Measurements from ENCODE around the gene ZNF701. TPM values are rescaled to one million over a fixed set of nuclear protein-coding genes. Genes with fewer than 3 reads are reported as not detected.
"Not testable (repeated sequence)": the region's sequence is repeated elsewhere in the genome, so short reads cannot be mapped to it uniquely, and the experiment has no call there.

ZNF701 gene
- total RNA-seq, 4 donors from 2014 or later: 7.8 to 13.3 (median 10.1) TPM

DNA sequence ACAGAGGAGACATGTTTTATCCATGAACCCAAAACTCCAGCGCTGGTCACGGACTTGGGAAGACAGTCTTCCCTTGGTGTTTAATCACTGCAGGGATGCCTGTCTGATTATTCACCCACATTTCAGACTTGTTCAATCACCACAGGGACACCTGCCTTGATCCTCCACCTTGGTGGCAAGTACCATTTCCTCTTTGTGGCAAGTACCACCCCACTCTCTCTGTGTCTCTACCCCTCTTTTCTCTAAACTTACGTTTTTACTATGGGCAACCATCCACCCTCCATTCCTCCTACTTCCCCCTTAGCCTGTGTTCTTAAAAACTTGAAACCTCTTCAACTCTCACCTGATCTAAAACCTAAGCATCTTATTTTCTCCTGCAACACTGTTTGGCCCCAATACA lies 51.3 kb downstream of the ZNF701 start:
- H3K36me3 ChIP-seq: peaks cover 27 to 95% (median 50%) of the 10 kb centered on the region in 4 donors
- H3K9me3 ChIP-seq: no peaks in the 10 kb centered on the region
- H3K27ac ChIP-seq (replicated peaks in 1 of 4): no peak overlapping the region
- intact Hi-C loops (cut with DNase I): no loop called here
- WGBS: 91% methylated on average over 3 of the region's 3 CpGs
- no peak overlapping the region for H3K4me3 ChIP-seq
- TF ChIP-seq POLR2A (IDR thresholded peaks at IDR 0.05; ENCODE audit: low read depth): no peak
- TF ChIP-seq EP300 (IDR thresholded peaks at IDR 0.05): no peak
- no peak for TF ChIP-seq POLR2AphosphoS5 (IDR thresholded peaks at IDR 0.05)
- TF ChIP-seq, protein P1, sequence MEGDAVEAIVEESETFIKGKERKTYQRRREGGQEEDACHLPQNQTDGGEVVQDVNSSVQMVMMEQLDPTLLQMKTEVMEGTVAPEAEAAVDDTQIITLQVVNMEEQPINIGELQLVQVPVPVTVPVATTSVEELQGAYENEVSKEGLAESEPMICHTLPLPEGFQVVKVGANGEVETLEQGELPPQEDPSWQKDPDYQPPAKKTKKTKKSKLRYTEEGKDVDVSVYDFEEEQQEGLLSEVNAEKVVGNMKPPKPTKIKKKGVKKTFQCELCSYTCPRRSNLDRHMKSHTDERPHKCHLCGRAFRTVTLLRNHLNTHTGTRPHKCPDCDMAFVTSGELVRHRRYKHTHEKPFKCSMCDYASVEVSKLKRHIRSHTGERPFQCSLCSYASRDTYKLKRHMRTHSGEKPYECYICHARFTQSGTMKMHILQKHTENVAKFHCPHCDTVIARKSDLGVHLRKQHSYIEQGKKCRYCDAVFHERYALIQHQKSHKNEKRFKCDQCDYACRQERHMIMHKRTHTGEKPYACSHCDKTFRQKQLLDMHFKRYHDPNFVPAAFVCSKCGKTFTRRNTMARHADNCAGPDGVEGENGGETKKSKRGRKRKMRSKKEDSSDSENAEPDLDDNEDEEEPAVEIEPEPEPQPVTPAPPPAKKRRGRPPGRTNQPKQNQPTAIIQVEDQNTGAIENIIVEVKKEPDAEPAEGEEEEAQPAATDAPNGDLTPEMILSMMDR (IDR thresholded peaks at IDR 0.05): no peak
- no peak for DNase-seq (ENCODE audit: extremely low spot score)
- H3K4me1 ChIP-seq: no peaks in the 10 kb centered on the region
- no peaks in the 10 kb centered on the region for H3K27me3 ChIP-seq

DNA sequence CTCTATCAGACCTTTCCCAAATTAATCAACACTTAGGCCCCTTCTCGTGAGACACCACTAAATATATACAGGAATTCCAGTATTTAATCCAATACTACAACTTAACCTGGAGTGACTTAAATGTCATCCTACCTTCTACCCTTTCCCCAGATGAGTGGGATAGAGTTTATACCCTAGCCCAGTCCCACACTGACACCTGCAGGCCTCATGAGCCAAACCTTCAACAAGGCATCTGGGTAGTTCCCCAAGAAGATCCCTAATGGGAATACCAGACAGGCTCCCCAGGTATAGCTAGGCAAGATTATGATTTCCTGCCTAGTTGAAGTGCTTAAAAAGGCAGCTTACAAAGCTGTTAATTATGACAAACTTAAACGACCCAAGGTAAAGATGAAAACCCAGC lies 52.2 kb downstream of the ZNF701 start:
- no peak for DNase-seq (ENCODE audit: extremely low spot score)
- no peak overlapping the region for H3K27ac ChIP-seq (replicated peaks in 1 of 4)
- H3K27me3 ChIP-seq: no peaks in the 10 kb centered on the region
- H3K36me3 ChIP-seq: peaks cover 19 to 93% (median 45%) of the 10 kb centered on the region in 4 donors
- TF ChIP-seq POLR2A (IDR thresholded peaks at IDR 0.05; ENCODE audit: low read depth): no peak
- TF ChIP-seq, protein P1 (IDR thresholded peaks at IDR 0.05): no peak
- no peak for TF ChIP-seq POLR2AphosphoS5 (IDR thresholded peaks at IDR 0.05)
- TF ChIP-seq EP300 (IDR thresholded peaks at IDR 0.05): no peak
- no peaks in the 10 kb centered on the region for H3K4me1 ChIP-seq
- no peak overlapping the region for H3K4me3 ChIP-seq
- H3K9me3 ChIP-seq: no peaks in the 10 kb centered on the region
- WGBS: 81% methylated on average over 2 of the region's 2 CpGs
- intact Hi-C loops (cut with DNase I): no loop called here

DNA sequence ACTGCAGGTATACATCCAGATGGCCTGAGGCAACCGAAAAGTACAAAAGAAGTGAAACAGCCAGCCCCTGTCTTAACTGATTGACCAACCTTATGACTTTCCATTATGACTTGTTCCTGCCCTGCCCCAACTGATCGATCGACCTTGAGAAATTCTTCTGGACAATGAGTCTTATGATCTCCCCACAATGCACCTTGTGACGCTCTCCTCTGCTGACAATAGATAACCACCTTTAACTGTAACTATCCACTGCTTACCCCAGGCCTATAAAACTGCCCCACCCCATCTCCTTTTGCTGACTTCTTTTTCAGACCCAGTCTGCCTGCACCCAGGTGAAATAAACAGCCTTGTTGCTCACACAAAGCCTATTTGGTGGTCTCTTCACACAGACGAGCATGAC lies 56.8 kb downstream of the ZNF701 start:
- TF ChIP-seq EP300 (IDR thresholded peaks at IDR 0.05) (no peak), POLR2AphosphoS5 (IDR thresholded peaks at IDR 0.05) (no peak)
- Histone ChIP-seq H3K27me3 (no peaks in the 10 kb centered on the region), H3K36me3 (peaks cover 0 to 65% (median 33%) of the 10 kb centered on the region in 4 donors), H3K4me1 (no peaks in the 10 kb centered on the region), H3K27ac (replicated peaks in 1 of 4) (no peak overlapping the region), H3K4me3 (no peak overlapping the region), H3K9me3 (no peaks in the 10 kb centered on the region)
- intact Hi-C loops (cut with DNase I): no loop called here
- WGBS: 95% methylated on average over 5 of the region's 5 CpGs
- no peak for DNase-seq (ENCODE audit: extremely low spot score)

DNA sequence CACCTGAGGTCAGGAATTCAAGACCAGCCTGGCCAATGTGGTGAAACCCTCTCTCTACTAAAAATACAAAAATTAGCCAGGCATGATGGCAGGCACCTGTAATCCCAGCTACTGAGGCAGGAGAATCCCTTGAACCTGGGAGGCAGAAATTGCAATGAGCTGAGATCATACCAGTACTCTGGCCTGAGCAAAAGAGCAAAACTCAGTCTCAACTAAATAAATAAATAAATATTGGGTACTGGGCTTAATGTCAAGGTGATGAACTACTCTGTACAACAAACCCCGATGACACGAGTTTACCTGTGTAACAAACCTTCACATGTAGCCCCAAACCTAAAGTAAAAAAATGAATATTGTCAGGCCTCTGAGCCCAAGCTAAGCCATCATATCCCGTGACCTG lies 57.4 kb downstream of the ZNF701 start:
- H3K4me1 ChIP-seq; DNase-seq (ENCODE audit: extremely low spot score); H3K27me3 ChIP-seq; H3K4me3 ChIP-seq; intact Hi-C loops (cut with DNase I); H3K9me3 ChIP-seq; H3K27ac ChIP-seq (replicated peaks in 1 of 4): not testable (repeated sequence)
- 97% methylated on average over 3 of the region's 3 CpGs for WGBS
- peaks cover 0 to 60% (median 28%) of the 10 kb centered on the region in 4 donors for H3K36me3 ChIP-seq

DNA sequence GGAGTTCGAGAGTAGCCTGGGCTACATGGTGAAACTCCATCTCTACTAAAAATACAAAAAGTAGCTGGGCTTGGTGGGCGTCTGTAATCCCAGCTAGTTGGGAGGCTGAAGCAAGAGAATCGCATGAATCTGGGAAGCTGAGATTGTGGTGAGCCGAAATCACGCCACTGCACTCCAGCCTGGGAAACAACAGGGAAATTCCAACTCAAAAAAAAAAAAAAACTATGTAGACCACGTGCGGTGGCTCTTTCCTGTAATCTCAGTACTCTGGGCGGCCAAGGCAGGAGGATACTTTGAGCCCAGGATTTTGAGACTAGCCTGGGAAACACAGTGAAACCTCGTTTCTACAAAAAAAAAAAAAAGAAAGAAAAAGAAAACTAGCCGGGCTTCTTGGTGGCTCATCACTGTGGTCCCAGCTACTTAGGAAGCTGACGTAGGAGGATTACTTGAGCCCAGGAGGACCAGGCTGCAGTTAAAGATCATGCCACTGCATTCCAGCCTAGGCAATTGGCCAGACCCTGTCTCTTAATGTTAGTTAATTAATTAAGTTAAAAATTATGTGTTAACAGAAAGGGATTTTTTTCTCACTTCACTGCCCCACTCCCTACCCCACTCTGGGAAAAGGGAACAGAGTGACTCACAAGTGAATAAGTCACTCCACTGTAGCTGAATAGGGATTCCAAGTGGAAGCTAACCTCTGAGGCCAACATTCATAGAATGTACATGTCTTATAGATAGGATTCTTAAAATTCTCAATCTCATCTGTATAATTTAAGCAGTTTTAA lies 65.9 kb downstream of the ZNF701 start:
- intact Hi-C loops (cut with DNase I): loop anchor here (5.0 kb wide), 1 partner anchor 34 kb away; no protein-coding TSS in a partner anchor
- Histone ChIP-seq H3K27ac (replicated peaks in 1 of 4) (no peak overlapping the region), H3K27me3 (no peaks in the 10 kb centered on the region), H3K4me1 (peaks cover 13 to 21% (median 19%) of the 10 kb centered on the region in 4 donors), H3K4me3 (no peak overlapping the region), H3K36me3 (peaks cover 0 to 25% (median 11%) of the 10 kb centered on the region in 4 donors), H3K9me3 (no peaks in the 10 kb centered on the region)
- TF ChIP-seq POLR2A (IDR thresholded peaks at IDR 0.05; ENCODE audit: low read depth) (no peak), POLR2AphosphoS5 (IDR thresholded peaks at IDR 0.05) (no peak), EP300 (IDR thresholded peaks at IDR 0.05) (no peak)
- TF ChIP-seq, protein P1 (IDR thresholded peaks at IDR 0.05): no peak
- 89% methylated on average over 11 of the region's 11 CpGs for WGBS
- DNase-seq (ENCODE audit: extremely low spot score): no peak

Small RNAs within 50 kb of the gene (small RNA-seq; reads per million reads assigned to genes)
- gene RPL39P34: 0 reads per million in 3 donors

Other genes starting within 250 kb of the ZNF701 start
- 1 to 10 TPM; 1.3 to 3.2 (median 2.2) TPM for gene ZNF610, start 234.0 kb upstream of the ZNF701 start, total RNA-seq
- gene ZNF880, start 200.4 kb upstream of the ZNF701 start, total RNA-seq: 10 to 100 TPM; 16.8 to 30.3 (median 28.1) TPM
- 10 to 100 TPM; 12.2 to 17.4 (median 13.2) TPM for gene ZNF528, start 172.4 kb upstream of the ZNF701 start, total RNA-seq
- under 1 TPM; 0.17 to 0.63 (median 0.43) TPM for gene ZNF534, start 141.1 kb upstream of the ZNF701 start, total RNA-seq
- 1 to 10 TPM; 1.4 to 4.2 (median 3.2) TPM for gene ZNF578, start 116.7 kb upstream of the ZNF701 start, total RNA-seq
- 10 to 100 TPM; 11.3 to 18.7 (median 14.2) TPM for gene ZNF808, start 42.6 kb upstream of the ZNF701 start, total RNA-seq
- 10 to 100 TPM; 29.7 to 55.6 (median 34.1) TPM for gene ZNF83, start 68.1 kb downstream of the ZNF701 start, total RNA-seq
- gene ZNF611, start 164.8 kb downstream of the ZNF701 start, total RNA-seq: 1 to 10 TPM; 7.3 to 9.6 (median 7.6) TPM
- gene ZNF600, start 216.5 kb downstream of the ZNF701 start, total RNA-seq: 10 to 100 TPM in 1 of 4 donors, 1 to 10 TPM in 3; 4.8 to 15.0 (median 5.5) TPM

Data from esophagus muscularis mucosa (tissue), 4 donors.